Ammon's horn (tissue), 1 donor: Measurements from ENCODE around the gene PRSS33.

Experiments
- DNase-seq: peaks from one replicate; pipeline ENCODE4 v3.0.0-alpha.2; 2016; ENCODE audit warnings: low spot score

The PRSS33 gene

GRCh38 chr16:2763173-2763572 lies 24.2 kb downstream of the PRSS33 start:
- DNase-seq = no peak

GRCh38 chr16:2762711-2763110 lies 24.6 kb downstream of the PRSS33 start:
- DNase-seq = no peak

- no peak for DNase-seq
These were observed 25.3 kb downstream of the PRSS33 start for GRCh38 chr16:2761886-2762583.

GRCh38 chr16:2761472-2761871 lies 25.9 kb downstream of the PRSS33 start:
- no peak for DNase-seq

GRCh38 chr16:2757344-2757743 lies 30.0 kb downstream of the PRSS33 start:
- no peak for DNase-seq

- no peak for DNase-seq
These were observed 30.9 kb downstream of the PRSS33 start for GRCh38 chr16:2756288-2757015.

GRCh38 chr16:2755158-2755557 lies 32.2 kb downstream of the PRSS33 start:
- DNase-seq = no peak

GRCh38 chr16:2753733-2754020 lies 33.7 kb downstream of the PRSS33 start:
- no peak for DNase-seq

- peak; percentile 77 for DNase-seq
These were observed 34.3 kb downstream of the PRSS33 start for GRCh38 chr16:2752850-2753732.

- DNase-seq = peak; percentile 92
These were observed 35.1 kb downstream of the PRSS33 start, which contains the start of gene SRRM2 for GRCh38 chr16:2752035-2752849. SRRM2 (plus strand) TSS chr16:2752638; CDS start chr16:2756365, 3,727 bp downstream.

- no peak for DNase-seq
These were observed 35.8 kb downstream of the PRSS33 start for GRCh38 chr16:2751577-2752034.

GRCh38 chr16:2749936-2750335 lies 37.4 kb downstream of the PRSS33 start:
- no peak for DNase-seq

- DNase-seq = no peak
These were observed 37.9 kb downstream of the PRSS33 start for GRCh38 chr16:2749476-2749875.

GRCh38 chr16:2748757-2749455 lies 38.5 kb downstream of the PRSS33 start:
- DNase-seq = no peak

- DNase-seq = no peak
These were observed 41.4 kb downstream of the PRSS33 start for GRCh38 chr16:2745961-2746360.

- no peak for DNase-seq
These were observed 42.1 kb downstream of the PRSS33 start for GRCh38 chr16:2745116-2745890.

GRCh38 chr16:2744711-2745110 lies 42.6 kb downstream of the PRSS33 start:
- no peak for DNase-seq

- no peak for DNase-seq
These were observed 44.2 kb downstream of the PRSS33 start for GRCh38 chr16:2743007-2743810.

GRCh38 chr16:2742323-2743006 lies 44.9 kb downstream of the PRSS33 start:
- no peak for DNase-seq
